Activated effector memory CD4-positive, alpha-beta T cell treated with Interleukin-2 at 50 U/mL for 16 hours (primary cell): ENCODE data around the gene BEAN1.

Experiments used
- DNase-seq: peaks from one replicate; pipeline ENCODE4 v3.0.0-alpha.2; 2020

BEAN1 gene

GRCh38 chr16:66427036-66427860 is at the start of gene BEAN1:
BEAN1 (plus strand) TSS chr16:66427295; CDS start chr16:66437677, 10,382 bp downstream.
- DNase-seq: no peak

- DNase-seq: no peak
These were observed 49.8 kb upstream of the BEAN1 start for GRCh38 chr16:66377324-66377723.

GRCh38 chr16:66378741-66379570 is 48.1 kb upstream of the BEAN1 start:
- no peak for DNase-seq

- no peak for DNase-seq
These were observed 47.5 kb upstream of the BEAN1 start for GRCh38 chr16:66379571-66379941.

DNA sequence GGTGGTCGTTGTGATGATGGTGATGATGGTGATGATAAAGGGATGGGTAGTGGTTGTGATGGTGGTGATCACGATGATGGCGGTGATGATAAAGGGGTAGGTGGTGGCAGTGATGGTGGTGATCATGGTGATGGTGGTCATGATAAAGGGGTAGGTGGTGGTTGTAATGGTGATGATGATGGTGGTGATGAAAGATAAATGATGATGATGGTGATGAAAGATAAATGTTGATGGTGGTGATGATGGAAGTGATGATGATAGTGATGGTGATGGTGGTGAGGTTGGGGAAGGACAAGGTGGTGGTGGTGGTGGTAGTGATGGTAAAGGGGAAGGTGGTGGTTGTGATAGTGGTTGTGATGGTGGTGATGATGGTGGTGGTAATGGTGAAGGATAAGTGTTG is 46.7 kb upstream of the BEAN1 start:
- no peak for DNase-seq

DNA sequence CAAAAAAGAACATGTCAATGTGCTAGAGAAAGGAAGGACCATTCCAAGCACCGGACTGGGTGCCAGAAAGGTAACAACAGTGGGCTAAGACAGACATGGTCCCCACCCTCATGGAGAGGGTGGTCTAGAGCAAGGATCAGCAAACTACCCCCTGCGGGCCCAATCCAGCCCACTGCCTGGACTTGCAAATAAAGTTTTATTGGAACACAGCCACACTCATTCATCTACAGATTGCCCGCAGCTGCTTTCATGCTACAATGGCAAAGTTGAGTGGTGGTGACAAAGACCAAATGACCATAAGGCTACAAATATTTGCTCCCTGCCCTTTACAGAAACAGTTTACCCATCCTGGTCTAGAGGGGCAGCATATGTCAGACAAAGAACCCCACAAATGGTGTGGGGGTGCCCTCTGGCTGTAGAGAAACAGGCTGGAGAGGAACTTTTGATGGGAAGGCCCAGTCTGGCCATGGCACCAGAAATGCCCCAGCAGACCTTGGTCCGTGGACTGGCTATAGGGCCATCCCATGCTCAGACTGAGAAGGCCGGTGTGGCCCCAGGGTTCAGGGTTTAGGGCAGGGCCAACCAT is 45.4 kb upstream of the BEAN1 start:
- no peak for DNase-seq

DNA sequence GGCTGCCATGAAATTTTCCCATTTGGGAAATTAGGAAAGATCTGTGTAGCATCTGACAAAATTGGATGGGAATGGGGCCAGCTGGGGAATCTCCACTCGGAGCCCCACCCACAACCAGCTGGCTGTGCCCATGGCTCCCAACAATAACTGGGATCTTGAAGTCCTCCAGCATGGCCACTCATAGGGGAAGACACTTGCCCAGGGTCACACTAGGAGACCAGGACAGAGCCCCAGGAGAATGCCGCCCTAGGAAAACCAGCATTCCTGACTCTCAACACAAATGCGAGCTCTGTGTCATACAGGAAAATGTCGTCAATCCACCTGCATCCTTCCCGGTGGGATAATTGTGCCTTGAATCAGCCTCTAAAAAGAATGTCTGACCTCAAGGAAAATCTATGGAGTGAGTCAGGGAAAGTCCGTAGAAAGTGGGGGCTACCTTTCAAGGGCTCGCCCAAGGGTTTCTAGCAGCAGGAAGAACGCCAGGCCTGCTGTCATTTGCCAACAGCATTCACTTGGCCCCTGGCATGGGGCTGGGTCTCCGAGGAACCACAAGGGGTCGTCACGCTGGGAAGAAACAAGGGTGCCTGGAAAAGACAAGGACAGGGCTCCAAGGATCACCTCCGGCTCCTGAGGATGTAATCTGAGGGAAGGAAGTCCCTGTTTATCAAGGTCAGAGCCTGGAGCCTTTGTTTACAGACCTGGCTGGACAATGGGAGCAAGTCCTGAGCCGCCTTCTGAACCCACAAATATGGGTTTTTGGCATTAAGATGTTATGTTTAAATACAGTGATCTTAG is 44.7 kb upstream of the BEAN1 start:
- DNase-seq: no peak

DNA sequence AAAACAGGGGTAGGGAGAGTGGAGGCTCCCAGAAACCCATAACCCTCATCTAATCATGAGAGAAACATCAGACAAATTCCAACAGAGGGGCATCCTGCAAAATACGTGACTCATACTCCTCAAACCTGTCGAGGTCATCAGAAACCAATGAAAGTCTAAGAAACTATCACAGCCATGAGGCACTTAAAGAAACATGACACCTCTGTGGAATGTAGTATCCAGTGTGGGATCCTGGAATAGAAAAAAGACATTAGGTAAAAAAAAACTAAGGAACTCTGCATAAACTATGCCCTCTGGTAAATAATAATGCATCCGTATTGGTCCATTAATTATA is 44.2 kb upstream of the BEAN1 start:
- DNase-seq: no peak

- no peak for DNase-seq
These were observed 43.5 kb upstream of the BEAN1 start for GRCh38 chr16:66383551-66383950.

DNA sequence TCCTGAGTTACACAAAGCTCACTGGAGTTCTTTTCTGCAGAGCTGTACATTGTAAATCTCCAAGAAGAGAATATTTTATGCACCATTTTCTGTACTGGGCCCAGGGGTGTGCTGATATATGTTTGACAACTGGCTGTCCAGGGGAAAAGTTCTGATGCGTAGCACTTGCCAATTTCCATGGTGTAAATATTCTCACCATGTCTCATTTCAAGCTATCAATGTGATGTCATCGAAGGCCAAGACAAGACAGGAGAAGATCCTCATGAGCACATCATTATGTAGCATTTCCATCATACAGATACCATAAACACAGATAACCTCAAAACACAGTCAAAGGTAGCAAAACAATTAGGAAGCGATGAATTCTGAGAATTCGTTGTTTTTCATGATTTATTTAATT is 41.7 kb upstream of the BEAN1 start:
- no peak for DNase-seq

DNA sequence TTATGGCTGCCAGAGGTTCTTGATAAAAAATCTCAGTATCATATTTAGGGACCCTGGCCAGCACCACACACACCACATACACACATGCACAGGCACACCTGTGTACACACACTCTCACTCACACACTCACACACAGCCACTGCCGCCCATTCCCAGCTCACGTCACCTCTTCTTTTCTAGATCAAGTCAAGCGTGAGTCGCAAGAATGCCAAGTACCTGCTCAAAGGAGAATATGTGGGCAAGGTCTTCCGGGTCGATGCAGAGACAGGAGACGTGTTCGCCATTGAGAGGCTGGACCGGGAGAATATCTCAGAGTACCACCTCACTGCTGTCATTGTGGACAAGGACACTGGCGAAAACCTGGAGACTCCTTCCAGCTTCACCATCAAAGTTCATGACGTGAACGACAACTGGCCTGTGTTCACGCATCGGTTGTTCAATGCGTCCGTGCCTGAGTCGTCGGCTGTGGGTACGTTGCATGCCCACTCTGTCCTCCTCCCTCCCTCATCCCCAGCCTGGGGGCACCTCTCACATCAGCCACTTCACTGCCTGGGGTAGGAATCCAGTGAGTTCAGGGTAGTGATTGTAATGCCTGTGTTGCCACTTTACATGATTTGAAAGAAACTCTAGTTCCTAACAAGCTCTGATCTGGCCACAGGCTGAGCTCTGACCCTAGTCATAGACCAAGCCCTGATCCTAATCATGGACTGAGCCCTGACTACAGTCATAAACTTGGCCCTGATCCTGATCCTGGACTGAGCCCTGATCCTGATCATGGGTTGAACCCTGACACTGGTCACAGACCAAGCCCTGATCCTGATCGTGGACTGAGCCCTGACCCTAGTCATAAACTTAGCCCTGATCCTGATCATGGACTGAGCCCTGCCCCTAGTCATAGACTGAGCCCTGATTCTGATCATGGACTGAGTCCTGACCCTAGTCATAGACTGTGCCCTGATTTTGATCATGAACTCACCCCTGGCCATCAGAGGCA is 40.2 kb upstream of the BEAN1 start:
- DNase-seq: no peak

GRCh38 chr16:66387817-66388332 is 39.2 kb upstream of the BEAN1 start:
- no peak for DNase-seq

- DNase-seq: no peak
These were observed 38.5 kb upstream of the BEAN1 start for GRCh38 chr16:66388350-66389139.

- no peak for DNase-seq
These were observed 37.6 kb upstream of the BEAN1 start for GRCh38 chr16:66389256-66390176.

GRCh38 chr16:66390346-66391108 is 36.6 kb upstream of the BEAN1 start:
- DNase-seq: no peak

DNA sequence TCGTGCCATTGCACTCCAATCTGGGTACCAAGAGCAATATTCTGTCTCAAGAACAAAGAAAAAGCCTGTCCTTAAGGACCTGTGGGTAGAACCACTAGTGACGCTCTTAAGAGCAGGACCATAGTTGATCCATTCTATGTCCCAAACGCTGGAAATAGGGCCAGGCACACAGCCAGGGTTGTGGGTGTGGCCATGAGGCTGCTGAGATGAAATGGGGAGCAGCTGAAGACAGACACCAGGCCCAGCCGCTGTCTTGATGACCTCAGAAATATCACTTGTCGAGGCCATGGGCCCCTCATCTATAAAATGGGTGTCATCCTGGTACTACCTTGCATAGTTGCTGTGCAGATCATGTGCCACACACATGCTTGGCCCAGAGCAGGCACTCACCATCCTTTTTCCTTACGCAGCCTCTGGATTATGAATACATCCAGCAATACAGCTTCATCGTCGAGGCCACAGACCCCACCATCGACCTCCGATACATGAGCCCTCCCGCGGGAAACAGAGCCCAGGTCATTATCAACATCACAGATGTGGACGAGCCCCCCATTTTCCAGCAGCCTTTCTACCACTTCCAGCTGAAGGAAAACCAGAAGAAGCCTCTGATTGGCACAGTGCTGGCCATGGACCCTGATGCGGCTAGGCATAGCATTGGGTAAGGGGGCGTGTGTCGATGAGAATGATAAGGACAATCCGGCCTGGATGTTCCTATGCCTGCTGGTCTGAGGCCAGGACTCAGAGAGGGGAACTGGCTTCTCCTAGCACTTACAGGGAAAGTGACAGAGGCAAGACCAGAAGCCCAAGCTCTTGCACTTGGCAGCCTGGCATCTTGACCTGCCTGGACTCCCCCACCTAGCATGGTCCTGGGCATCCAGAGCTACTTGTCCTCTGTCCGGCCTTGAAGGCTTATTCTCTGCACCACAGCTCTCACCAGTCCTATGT is 35.1 kb upstream of the BEAN1 start:
- DNase-seq: no peak

GRCh38 chr16:66395806-66396555 is 31.1 kb upstream of the BEAN1 start:
- no peak for DNase-seq
